ENCODE results near the gene COQ4. TPM values are rescaled to one million over a fixed set of nuclear protein-coding genes. Genes with fewer than 3 reads are reported as not detected.

The COQ4 gene
- total and polyA plus RNA-seq, 7 donors = 26.4 to 80.9 (median 58.3) TPM

GRCh38 chr9:128286440-128286839 is 36.2 kb upstream of the COQ4 start:
- no peaks in the 10 kb centered on the region for H3K9me3 ChIP-seq
- H3K27ac ChIP-seq = no peak overlapping the region
- TF ChIP-seq, protein P1, sequence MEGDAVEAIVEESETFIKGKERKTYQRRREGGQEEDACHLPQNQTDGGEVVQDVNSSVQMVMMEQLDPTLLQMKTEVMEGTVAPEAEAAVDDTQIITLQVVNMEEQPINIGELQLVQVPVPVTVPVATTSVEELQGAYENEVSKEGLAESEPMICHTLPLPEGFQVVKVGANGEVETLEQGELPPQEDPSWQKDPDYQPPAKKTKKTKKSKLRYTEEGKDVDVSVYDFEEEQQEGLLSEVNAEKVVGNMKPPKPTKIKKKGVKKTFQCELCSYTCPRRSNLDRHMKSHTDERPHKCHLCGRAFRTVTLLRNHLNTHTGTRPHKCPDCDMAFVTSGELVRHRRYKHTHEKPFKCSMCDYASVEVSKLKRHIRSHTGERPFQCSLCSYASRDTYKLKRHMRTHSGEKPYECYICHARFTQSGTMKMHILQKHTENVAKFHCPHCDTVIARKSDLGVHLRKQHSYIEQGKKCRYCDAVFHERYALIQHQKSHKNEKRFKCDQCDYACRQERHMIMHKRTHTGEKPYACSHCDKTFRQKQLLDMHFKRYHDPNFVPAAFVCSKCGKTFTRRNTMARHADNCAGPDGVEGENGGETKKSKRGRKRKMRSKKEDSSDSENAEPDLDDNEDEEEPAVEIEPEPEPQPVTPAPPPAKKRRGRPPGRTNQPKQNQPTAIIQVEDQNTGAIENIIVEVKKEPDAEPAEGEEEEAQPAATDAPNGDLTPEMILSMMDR (IDR thresholded peaks at IDR 0.05) = no peak
- TF ChIP-seq POLR2AphosphoS5 (IDR thresholded peaks at IDR 0.05) (no peak), POLR2A (IDR thresholded peaks at IDR 0.05) (no peak), EP300 (IDR thresholded peaks at IDR 0.05) (no peak)
- no peaks in the 10 kb centered on the region for H3K27me3 ChIP-seq
- WGBS, 2 donors = 77 to 91% methylated on average over 6 of the region's 6 CpGs
- peaks cover 0 to 35% (median 11%) of the 10 kb centered on the region in 4 donors for H3K36me3 ChIP-seq
- intact Hi-C loops (cut with DNase I) = no loop called here
- DNase-seq = no peak
- no peak overlapping the region for H3K4me3 ChIP-seq
- peaks cover 0 to 5% (median 0%) of the 10 kb centered on the region in 4 donors for H3K4me1 ChIP-seq

GRCh38 chr9:128288273-128289004 is 34.2 kb upstream of the COQ4 start:
- no peaks in the 10 kb centered on the region for H3K27me3 ChIP-seq
- no peak overlapping the region for H3K27ac ChIP-seq
- TF ChIP-seq, protein P1 (IDR thresholded peaks at IDR 0.05) = no peak
- TF ChIP-seq POLR2AphosphoS5 (IDR thresholded peaks at IDR 0.05) = no peak
- TF ChIP-seq POLR2A (IDR thresholded peaks at IDR 0.05) = no peak
- TF ChIP-seq EP300 (IDR thresholded peaks at IDR 0.05) = no peak
- intact Hi-C loops (cut with DNase I) = no loop called here
- peaks cover 0 to 35% (median 11%) of the 10 kb centered on the region in 4 donors for H3K36me3 ChIP-seq
- H3K9me3 ChIP-seq = no peaks in the 10 kb centered on the region
- H3K4me3 ChIP-seq = no peak overlapping the region
- H3K4me1 ChIP-seq = peaks cover 0 to 5% (median 0%) of the 10 kb centered on the region in 4 donors
- no peak for DNase-seq
- WGBS, 2 donors = 82 to 87% methylated on average over 11 of the region's 11 CpGs

- intact Hi-C loops (cut with DNase I) = no loop called here
- 85 to 87% methylated on average over 3 of the region's 3 CpGs for WGBS, 2 donors
- H3K36me3 ChIP-seq = peaks cover 0 to 18% (median 5%) of the 10 kb centered on the region in 4 donors
- H3K4me3 ChIP-seq = no peak overlapping the region
- no peaks in the 10 kb centered on the region for H3K27me3 ChIP-seq
- no peaks in the 10 kb centered on the region for H3K9me3 ChIP-seq
- no peak overlapping the region for H3K27ac ChIP-seq
- no peak for TF ChIP-seq POLR2AphosphoS5 (IDR thresholded peaks at IDR 0.05)
- TF ChIP-seq EP300 (IDR thresholded peaks at IDR 0.05) = no peak
- TF ChIP-seq, protein P1 (IDR thresholded peaks at IDR 0.05) = no peak
- no peak for TF ChIP-seq POLR2A (IDR thresholded peaks at IDR 0.05)
- H3K4me1 ChIP-seq = no peaks in the 10 kb centered on the region
- no peak for DNase-seq
Measured at GRCh38 chr9:128292009-128292408, 30.6 kb upstream of the COQ4 start.

DNA sequence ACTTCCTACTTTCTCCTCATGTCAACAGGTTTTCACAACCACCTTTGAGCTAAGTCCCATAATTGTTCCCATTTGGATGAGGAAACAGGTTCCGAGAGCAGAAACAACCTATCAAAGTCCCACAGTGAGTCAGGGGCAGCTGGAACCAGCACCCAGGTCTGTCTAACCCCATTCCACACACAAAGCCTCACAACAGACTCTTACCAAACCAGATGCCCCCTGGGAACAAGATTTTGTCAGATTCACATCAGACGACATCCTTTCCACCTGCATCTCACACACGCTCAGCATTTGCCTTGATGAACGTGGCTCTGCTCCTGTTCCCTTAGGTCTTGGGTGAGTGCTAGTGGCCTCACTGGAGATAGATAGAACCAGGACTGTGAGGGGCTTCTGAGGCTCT is 29.5 kb upstream of the COQ4 start:
- no peak overlapping the region for H3K4me3 ChIP-seq
- H3K36me3 ChIP-seq = peaks cover 0 to 9% (median 5%) of the 10 kb centered on the region in 4 donors
- 78 to 94% methylated on average over 4 of the region's 4 CpGs for WGBS, 2 donors
- no peaks in the 10 kb centered on the region for H3K4me1 ChIP-seq
- H3K27ac ChIP-seq = no peak overlapping the region
- intact Hi-C loops (cut with DNase I) = no loop called here
- H3K9me3 ChIP-seq = no peaks in the 10 kb centered on the region
- no peaks in the 10 kb centered on the region for H3K27me3 ChIP-seq
- no peak for TF ChIP-seq EP300 (IDR thresholded peaks at IDR 0.05)
- TF ChIP-seq POLR2A (IDR thresholded peaks at IDR 0.05) = no peak
- TF ChIP-seq POLR2AphosphoS5 (IDR thresholded peaks at IDR 0.05) = no peak
- TF ChIP-seq, protein P1 (IDR thresholded peaks at IDR 0.05) = no peak
- no peak for DNase-seq
